Breast epithelium (tissue), 3 donors: Measurements from ENCODE around the gene ARHGEF10L.

Experiments used
- POLR2AphosphoS5 ChIP-seq, 3 donors: sonication (generic); formaldehyde crosslinking; IDR thresholded peaks; one replicate each; pipeline ENCODE4 v1.6.1; 2017; ENCODE audit warnings: antibody characterized with exemption in 3 of 3
- TF ChIP-seq, protein P1 (sequence below), 3 donors: fragments of 450-650 bp; IDR thresholded peaks; one replicate each; pipeline ENCODE4 v1.5.1; 2016 to 2017; ENCODE audit warnings: antibody characterized with exemption in 3 of 3, mild to moderate bottlenecking in 3 of 3, moderate library complexity in 3 of 3

- TF ChIP-seq, protein P1, sequence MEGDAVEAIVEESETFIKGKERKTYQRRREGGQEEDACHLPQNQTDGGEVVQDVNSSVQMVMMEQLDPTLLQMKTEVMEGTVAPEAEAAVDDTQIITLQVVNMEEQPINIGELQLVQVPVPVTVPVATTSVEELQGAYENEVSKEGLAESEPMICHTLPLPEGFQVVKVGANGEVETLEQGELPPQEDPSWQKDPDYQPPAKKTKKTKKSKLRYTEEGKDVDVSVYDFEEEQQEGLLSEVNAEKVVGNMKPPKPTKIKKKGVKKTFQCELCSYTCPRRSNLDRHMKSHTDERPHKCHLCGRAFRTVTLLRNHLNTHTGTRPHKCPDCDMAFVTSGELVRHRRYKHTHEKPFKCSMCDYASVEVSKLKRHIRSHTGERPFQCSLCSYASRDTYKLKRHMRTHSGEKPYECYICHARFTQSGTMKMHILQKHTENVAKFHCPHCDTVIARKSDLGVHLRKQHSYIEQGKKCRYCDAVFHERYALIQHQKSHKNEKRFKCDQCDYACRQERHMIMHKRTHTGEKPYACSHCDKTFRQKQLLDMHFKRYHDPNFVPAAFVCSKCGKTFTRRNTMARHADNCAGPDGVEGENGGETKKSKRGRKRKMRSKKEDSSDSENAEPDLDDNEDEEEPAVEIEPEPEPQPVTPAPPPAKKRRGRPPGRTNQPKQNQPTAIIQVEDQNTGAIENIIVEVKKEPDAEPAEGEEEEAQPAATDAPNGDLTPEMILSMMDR (IDR thresholded peaks at IDR 0.05): no peak
- TF ChIP-seq POLR2AphosphoS5 (IDR thresholded peaks at IDR 0.05): no peak
These were observed 63.8 kb downstream of the ARHGEF10L start for GRCh38 chr1:17603091-17603841.
